HEK293T (cell line): ENCODE measurements around the gene ANXA6.

Experiments
- BHLHE40 ChIP-seq: fragments of 450-650 bp; IDR thresholded peaks from 2 replicates; pipeline ENCODE4 v1.6.1; 2016; ENCODE audit warnings: mild to moderate bottlenecking, moderate library complexity, borderline replicate concordance
- ELF4 ChIP-seq: fragments of 450-650 bp; IDR thresholded peaks from 2 replicates; pipeline ENCODE4 v1.6.1; 2017; ENCODE audit warnings: antibody characterized with exemption
- FOXK2 ChIP-seq: fragments of 450-650 bp; IDR thresholded peaks from 2 replicates; pipeline ENCODE4 v1.6.1; 2016; ENCODE audit warnings: mild to moderate bottlenecking
- SUZ12 ChIP-seq: fragments of 450-650 bp; IDR thresholded peaks from 2 replicates; pipeline ENCODE4 v1.6.1; 2016; ENCODE audit warnings: mild to moderate bottlenecking

- TF ChIP-seq BHLHE40: no peak
- TF ChIP-seq FOXK2: no peak
- TF ChIP-seq ELF4: no peak
- no peak for TF ChIP-seq SUZ12
Measured at GRCh38 chr5:151121095-151121494, 36.5 kb downstream of the ANXA6 start.
